Right lobe of liver (tissue), 6 donors: ENCODE data around the gene LMBRD1. TPM values are rescaled to one million over a fixed set of nuclear protein-coding genes. Genes with fewer than 3 reads are reported as not detected.
"Not testable (repeated sequence)": the region's sequence is repeated elsewhere in the genome, so short reads cannot be mapped to it uniquely, and the experiment has no call there.

Source experiments
- ATAC-seq, 4 donors: fragments of 200-7000 bp; cut with Tn5 transposase; one replicate each; pipeline ENCODE4 v1.9.1; 2020; ENCODE audit warnings: mild to moderate bottlenecking in 4 of 4, moderate library complexity in 4 of 4
- DNase-seq, 3 donors: peaks; one replicate each; pipeline ENCODE4 v3.0.0-alpha.2; 2020
- H3K27ac ChIP-seq, 3 donors: fragments of 200-600 bp; one replicate each; pipeline ENCODE4 v1.8.0; 2022
- H3K27me3 ChIP-seq, 2 donors: fragments of 200-600 bp; one replicate each; pipeline ENCODE4 v1.8.0; 2022
- H3K36me3 ChIP-seq, 4 donors: fragments of 200-600 bp; sonication (generic) in 1 of 4; one replicate each; pipeline versions ENCODE4 v1.5.1 to v1.8.0; 2017 to 2022; ENCODE audit warnings: control low read depth in 1 of 4
- H3K4me1 ChIP-seq, 4 donors: fragments of 200-600 bp; sonication (generic) in 1 of 4; one replicate each; pipeline versions ENCODE4 v1.5.1 to v1.8.0; 2017 to 2022; ENCODE audit warnings: control low read depth in 1 of 4
- H3K4me3 ChIP-seq, 3 donors: fragments of 200-600 bp; one replicate each; pipeline ENCODE4 v1.8.0; 2022
- H3K9me3 ChIP-seq, 4 donors: fragments of 200-600 bp; sonication (generic) in 1 of 4; one replicate each; pipeline versions ENCODE4 v1.5.1 to v1.8.0; 2017 to 2022; ENCODE audit warnings: control low read depth in 1 of 4
- POLR2A ChIP-seq: fragments of 450-650 bp; IDR thresholded peaks from one replicate; pipeline ENCODE4 v1.6.1; 2017; ENCODE audit warnings: antibody characterized with exemption, mild to moderate bottlenecking
- WGBS: methylation state at CpG from one replicate; pipeline ENCODE4 v1.1.6; 2018; ENCODE audit warnings: low coverage, low lambda C conversion rate; ENCODE audit not compliant: insufficient coverage; ENCODE audit errors: missing lambda C conversion rate; 5-methylcytosine and 5-hydroxymethylcytosine counted together
- intact Hi-C, 2 donors: fragments of 100-400 bp; cut with DNase I; formaldehyde crosslinking; loops; one replicate each; pipeline versions ENCODE4 v1.11.2 to v1.14.1; 2022
- total RNA-seq, 6 experiments: library from RNA; depleted of rRNA in 2 of 6; stranded (reverse); fragments of >200 nt in 2 of 6; fragmentation: NEBNext Ultra II Directional in 3 of 6; extraction: Animal tissue kit (Norgen Biotek cat#: 25700) in 3 of 6; gene quantifications; one replicate each; pipeline versions ENCODE4 v1.1.0 to v1.2.4, GENCODE V29; 2016 to 2023
- TF ChIP-seq, protein P1 (sequence below), 4 donors: fragments of 200-600 bp in 3 of 4; fragments of 450-650 bp in 1 of 4; IDR thresholded peaks; one replicate each; pipeline versions ENCODE4 v1.5.1 to v1.8.0; 2016 to 2022; ENCODE audit warnings: antibody characterized with exemption in 4 of 4, mild to moderate bottlenecking in 2 of 4
- donor health status: DM: no; HTN: yes; CAD: no.
- donor health status: DM: no; HTN: no; CAD: no.
- donor health status: DM: no; HTN: no; CAD: no.
- donor health status: DM: no; HTN: yes; CAD: no.
- donor health status: DM: no; HTN: yes; CAD: no.

LMBRD1 gene
- total RNA-seq, 6 experiments from 2014 or later: 37.9 to 57.7 (median 50.2) TPM

DNA sequence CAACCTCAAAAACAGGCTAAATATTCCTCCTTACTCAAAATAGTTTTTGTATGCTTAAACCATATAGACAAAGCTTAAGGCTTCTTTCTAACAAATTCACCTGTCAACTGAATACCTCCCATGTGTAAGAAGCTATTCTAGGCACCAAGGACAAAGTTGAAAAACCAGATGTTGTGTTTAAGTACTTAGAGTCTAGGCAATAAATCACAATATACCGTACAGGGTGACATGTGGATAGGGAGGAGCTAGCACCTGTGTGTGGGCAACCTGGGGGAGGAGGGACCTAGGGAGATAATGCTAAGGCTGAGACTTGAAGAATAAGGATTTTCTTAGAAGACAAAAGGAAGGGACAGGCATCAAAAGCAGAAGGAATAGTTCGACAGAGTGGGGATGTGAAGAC is 123.5 kb downstream of the LMBRD1 start:
- 85% methylated on average over 2 of the region's 2 CpGs for WGBS
- no peaks in the 10 kb centered on the region for H3K4me1 ChIP-seq
- H3K27me3 ChIP-seq: no peaks in the 10 kb centered on the region
- intact Hi-C loops: no loop called here
- DNase-seq (no peak), ATAC-seq (no peak)
- H3K4me3 ChIP-seq: no peak overlapping the region
- H3K36me3 ChIP-seq: peaks cover 0 to 41% (median 4%) of the 10 kb centered on the region in 4 donors
- H3K27ac ChIP-seq: no peak overlapping the region
- no peak for TF ChIP-seq POLR2A
- TF ChIP-seq, protein P1, sequence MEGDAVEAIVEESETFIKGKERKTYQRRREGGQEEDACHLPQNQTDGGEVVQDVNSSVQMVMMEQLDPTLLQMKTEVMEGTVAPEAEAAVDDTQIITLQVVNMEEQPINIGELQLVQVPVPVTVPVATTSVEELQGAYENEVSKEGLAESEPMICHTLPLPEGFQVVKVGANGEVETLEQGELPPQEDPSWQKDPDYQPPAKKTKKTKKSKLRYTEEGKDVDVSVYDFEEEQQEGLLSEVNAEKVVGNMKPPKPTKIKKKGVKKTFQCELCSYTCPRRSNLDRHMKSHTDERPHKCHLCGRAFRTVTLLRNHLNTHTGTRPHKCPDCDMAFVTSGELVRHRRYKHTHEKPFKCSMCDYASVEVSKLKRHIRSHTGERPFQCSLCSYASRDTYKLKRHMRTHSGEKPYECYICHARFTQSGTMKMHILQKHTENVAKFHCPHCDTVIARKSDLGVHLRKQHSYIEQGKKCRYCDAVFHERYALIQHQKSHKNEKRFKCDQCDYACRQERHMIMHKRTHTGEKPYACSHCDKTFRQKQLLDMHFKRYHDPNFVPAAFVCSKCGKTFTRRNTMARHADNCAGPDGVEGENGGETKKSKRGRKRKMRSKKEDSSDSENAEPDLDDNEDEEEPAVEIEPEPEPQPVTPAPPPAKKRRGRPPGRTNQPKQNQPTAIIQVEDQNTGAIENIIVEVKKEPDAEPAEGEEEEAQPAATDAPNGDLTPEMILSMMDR (IDR thresholded peaks at IDR 0.05): no peak
- no peaks in the 10 kb centered on the region for H3K9me3 ChIP-seq

DNA sequence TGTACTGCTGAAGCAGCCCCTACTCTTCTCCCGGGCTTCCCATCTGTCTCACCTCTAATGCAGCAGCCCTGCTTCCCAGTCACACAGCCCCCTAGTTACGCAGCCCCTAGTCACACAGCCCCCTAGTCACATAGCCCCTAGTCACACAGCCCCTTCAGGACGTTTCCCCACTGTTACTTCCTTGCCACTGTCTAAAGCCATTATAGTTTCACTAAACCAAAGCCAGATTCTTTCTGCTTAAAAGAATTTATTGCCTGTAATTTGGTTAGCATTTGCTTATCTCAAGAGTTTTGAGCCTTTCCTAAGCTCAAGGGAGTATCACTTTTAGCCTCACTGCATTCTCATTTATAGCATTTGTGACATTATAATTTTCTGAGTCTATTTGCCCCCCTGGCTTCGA is 127.9 kb downstream of the LMBRD1 start:
- H3K4me1 ChIP-seq: no peaks in the 10 kb centered on the region
- no peak for TF ChIP-seq POLR2A
- TF ChIP-seq, protein P1 (IDR thresholded peaks at IDR 0.05): no peak
- H3K36me3 ChIP-seq: peaks cover 0 to 23% (median 0%) of the 10 kb centered on the region in 4 donors
- 67% methylated on average over 4 of the region's 4 CpGs for WGBS
- ATAC-seq (no peak), DNase-seq (no peak)
- intact Hi-C loops: no loop called here
- H3K27me3 ChIP-seq: no peaks in the 10 kb centered on the region
- no peak overlapping the region for H3K27ac ChIP-seq
- no peak overlapping the region for H3K4me3 ChIP-seq
- H3K9me3 ChIP-seq: no peaks in the 10 kb centered on the region

DNA sequence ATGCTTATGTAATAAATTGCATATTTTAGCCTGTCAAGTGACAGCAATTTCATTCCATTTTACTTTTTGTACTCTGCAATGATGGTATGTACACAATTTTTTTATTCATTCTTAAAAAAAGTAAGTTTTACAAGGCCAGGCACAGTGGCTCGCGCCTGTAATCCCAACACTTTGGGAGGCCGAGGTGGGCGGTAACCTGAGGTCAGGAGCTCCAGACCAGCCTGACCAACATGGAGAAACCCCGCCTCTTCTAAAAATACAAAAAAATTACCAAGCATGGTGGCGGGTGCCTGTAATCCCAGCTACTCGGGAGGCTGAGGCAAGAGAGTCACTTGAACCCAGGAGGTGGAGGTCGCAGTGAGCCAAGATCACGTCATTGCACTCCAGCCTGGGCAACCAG is 130.0 kb downstream of the LMBRD1 start:
- intact Hi-C loops, H3K4me3 ChIP-seq, ATAC-seq, DNase-seq, H3K27ac ChIP-seq, H3K9me3 ChIP-seq, H3K4me1 ChIP-seq, H3K27me3 ChIP-seq, H3K36me3 ChIP-seq: not testable (repeated sequence)
- WGBS: 82% methylated on average over 6 of the region's 9 CpGs

DNA sequence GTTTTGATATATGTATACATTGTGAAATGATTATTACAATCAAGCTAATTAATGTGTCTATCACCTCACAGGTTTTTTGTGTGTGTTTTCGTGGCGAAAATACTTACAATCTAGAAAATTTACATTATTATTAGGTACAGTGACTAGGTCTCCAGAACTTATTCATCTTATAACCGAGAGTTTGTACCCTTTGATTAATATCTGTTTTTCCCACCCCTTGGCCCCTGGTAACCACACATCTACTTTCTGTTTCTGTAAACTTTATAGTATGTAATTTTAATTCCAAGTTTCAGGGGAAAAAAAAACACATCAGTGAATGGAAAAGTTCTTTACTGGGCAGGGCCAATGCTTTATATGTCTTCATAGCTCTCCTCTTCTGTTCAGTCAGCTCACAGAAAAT is 131.4 kb downstream of the LMBRD1 start:
- H3K4me3 ChIP-seq: no peak overlapping the region
- no peak for TF ChIP-seq POLR2A
- TF ChIP-seq, protein P1 (IDR thresholded peaks at IDR 0.05): no peak
- WGBS: 70% methylated on average over 3 of the region's 3 CpGs
- no peak overlapping the region for H3K27ac ChIP-seq
- H3K27me3 ChIP-seq: no peaks in the 10 kb centered on the region
- no peak for DNase-seq
- H3K9me3 ChIP-seq: no peaks in the 10 kb centered on the region
- H3K4me1 ChIP-seq: no peaks in the 10 kb centered on the region
- no peak for ATAC-seq
- intact Hi-C loops: no loop called here
- peaks cover 0 to 2% (median 0%) of the 10 kb centered on the region in 4 donors for H3K36me3 ChIP-seq

DNA sequence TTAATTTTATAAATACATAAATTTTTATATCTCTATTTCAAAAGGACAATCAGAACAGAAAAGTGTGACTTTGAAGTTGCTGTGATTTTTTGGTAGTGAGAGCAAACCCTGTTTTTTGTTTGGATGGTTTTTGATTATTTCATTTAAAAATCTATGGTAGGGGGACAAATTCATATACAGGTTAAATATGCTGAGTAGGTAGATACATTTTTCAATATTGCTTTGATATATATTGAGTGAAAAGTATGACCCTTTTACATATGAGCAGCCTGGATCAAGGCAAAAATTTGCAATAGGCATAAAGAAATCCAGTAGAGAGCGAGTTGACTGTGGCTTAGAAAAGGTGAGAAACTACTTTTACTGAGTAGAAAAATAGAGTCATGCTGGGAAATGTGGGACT is 132.3 kb downstream of the LMBRD1 start:
- WGBS: 60% methylated on average over 1 of the region's 1 CpG
- Histone ChIP-seq H3K9me3 (no peaks in the 10 kb centered on the region), H3K27ac (no peak overlapping the region), H3K36me3 (no peaks in the 10 kb centered on the region), H3K4me1 (no peaks in the 10 kb centered on the region), H3K4me3 (no peak overlapping the region), H3K27me3 (no peaks in the 10 kb centered on the region)
- no peak for TF ChIP-seq POLR2A
- TF ChIP-seq, protein P1 (IDR thresholded peaks at IDR 0.05): no peak
- ATAC-seq (no peak), DNase-seq (no peak)
- intact Hi-C loops: no loop called here
